HG02588 (cell line): Measurements from ENCODE around the gene CFL2.
"Not testable (repeated sequence)": the region's sequence is repeated elsewhere in the genome, so short reads cannot be mapped to it uniquely, and the experiment has no call there.

Source experiments
- ATAC-seq: cut with Tn5 transposase; IDR thresholded peaks from one replicate; pipeline ENCODE4 v1.9.1; 2021; ENCODE audit warnings: mild to moderate bottlenecking, moderate library complexity; ENCODE audit not compliant: unreplicated experiment

CFL2 gene

DNA sequence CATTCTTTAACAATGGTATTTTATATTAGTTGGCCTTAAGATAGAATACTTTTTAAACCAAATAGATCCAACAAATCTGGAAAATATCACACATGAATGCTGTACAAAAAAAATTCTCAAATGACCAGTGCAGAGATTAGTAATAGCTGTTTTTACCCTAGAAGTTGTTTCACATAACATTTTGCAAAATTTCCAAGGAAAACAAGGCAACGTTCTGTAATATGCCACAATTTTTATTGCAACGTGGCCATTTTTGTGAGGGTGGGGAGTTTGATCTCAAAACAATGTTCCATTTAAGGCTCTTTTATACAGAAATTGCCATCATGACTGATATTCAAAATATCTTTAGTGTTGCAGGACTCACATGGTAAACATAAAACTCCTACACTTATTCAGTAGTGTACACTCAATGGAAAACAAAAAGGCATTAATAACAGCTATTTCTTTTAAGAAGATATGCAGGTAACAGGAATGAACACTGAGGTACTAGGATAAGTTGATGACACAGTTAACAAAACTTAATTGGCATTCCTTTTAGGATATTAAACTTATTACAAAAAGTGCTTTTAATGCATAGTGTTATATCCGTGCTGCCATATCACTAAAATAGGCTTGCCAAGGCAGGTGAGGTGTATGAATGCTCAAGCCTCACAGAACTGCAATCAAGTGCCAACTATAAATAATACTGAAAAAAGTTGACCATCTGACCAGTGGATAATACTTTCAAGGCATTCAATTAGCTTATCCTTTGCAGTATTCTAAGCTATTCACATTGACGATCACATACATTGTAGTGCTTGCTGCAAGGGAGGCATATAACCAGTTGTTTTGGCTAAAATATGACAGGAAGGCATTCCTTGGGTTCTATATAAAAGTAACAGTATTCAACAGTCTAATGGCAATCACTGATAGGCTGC lies 2.3 kb downstream of the CFL2 start:
- no peak for ATAC-seq

- ATAC-seq, result no peak
These were observed 3.2 kb downstream of the CFL2 start for GRCh38 chr14:34711169-34711568.

GRCh38 chr14:34710744-34711143 lies 3.6 kb downstream of the CFL2 start:
- no peak for ATAC-seq

- no peak for ATAC-seq
These were observed 4.4 kb downstream of the CFL2 start for GRCh38 chr14:34710006-34710405.

- no peak for ATAC-seq
These were observed 6.7 kb downstream of the CFL2 start for GRCh38 chr14:34707722-34708121.

GRCh38 chr14:34701808-34702207 lies 12.6 kb downstream of the CFL2 start:
- ATAC-seq, result no peak

DNA sequence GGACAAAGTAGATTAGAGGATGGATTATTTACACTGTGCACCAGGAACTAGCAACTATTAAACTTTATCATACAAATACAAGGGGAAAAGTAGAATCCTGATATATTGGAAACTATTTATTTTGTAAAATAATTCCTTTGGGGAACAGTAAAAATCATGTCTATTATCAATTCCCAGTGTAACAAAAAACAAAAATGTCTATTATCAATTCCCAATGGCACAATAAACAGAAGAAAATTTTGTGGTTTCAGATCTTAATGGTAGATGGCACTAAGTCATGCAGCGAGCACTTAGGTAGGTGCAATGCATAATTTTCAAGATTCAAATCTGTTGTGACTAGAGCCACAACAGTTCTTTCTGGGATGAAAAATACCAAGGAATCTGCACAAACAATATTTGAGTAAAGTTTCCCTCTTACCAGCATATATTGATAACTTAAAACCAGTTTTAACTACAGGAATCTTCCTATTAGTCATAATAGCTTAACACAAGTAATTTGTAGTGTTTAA lies 13.7 kb downstream of the CFL2 start:
- no peak for ATAC-seq

DNA sequence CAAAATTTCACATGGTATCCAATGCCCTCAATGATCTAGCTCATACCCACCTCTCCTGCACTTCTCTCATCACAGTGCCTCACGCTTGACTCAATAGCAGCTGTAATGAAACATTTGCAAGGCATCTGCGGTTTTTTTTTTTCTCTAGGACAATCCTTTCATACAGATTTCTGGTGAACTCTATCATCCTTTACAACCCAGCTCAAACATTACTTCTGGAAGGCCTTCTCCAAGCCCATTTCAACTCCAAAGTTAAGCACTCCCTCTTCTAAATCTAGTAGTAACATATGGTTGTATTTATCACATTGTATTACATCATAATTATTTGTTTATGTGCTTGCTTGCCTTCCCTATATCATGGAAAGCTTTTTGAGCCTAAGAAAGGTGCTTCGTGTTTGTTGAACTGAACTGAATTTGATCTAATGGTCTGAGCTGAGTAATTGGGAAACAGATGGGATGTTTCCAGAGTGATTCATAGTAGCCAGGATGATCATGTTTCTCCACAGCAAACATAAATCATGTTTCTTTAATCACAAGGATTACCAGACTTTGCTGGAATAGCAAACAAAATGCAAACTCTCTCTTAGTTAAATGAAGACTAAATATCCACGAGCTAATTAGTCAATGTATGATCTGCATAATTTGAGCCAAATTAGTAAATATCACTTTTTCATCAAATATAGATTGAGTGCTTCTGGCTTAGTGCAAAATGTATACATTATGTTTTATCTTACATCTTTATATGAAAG lies 14.3 kb downstream of the CFL2 start:
- no peak for ATAC-seq

DNA sequence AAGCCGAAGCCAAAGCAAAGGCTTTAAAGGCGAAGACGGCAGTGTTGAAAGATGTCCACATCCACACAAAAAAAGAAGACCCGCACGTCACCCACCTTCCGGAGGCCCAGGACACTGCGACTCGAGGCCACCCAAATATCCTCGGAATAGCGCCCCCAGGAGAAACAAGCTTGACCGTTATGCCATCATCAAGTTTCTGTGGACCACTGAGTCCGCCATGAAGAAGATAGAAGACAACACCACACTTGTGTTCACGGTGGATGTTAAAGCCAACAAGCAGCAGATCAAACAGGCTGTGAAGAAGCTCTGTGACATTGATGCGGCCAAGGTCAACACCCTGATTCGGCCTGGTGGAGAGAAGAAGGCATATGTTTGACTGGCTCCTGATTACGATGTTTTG lies 20.2 kb downstream of the CFL2 start:
- not testable (repeated sequence) for ATAC-seq

GRCh38 chr14:34693228-34693939 lies 21.0 kb downstream of the CFL2 start:
- no peak for ATAC-seq

DNA sequence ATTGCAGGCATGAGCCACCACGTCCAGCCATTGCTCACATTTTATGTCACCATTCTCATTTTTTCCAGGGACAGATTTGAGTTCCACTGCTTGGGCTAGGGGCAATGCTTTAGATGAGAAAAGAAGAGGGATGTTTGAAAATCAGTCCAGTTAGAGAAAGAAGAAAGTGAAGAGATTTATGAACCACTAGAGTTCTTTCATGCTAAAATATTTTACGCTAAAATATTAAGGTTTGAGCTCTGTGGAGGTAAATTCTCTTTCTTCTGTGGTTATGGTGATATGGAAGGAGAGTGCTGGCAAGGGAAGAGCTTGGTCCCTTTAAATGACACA lies 21.5 kb downstream of the CFL2 start:
- no peak for ATAC-seq

DNA sequence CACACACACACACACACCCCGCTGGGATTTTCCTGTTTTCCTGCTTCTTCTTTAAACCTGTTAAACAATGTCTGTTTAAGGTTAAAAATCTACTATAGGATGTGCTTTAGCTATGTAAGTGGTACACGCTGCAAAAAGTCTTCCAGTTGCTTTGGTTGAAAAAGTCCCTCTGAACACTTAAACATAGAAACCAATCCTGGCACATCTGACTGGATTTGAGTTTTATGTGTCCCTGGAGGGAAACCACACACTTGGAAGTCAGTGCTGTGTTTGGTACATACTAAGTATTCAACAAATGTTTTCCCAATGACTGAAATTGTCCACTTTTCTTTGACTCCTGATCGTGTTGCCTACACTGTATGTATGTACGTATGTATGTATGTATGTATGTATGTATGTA lies 22.0 kb downstream of the CFL2 start:
- no peak for ATAC-seq

GRCh38 chr14:34691206-34691605 lies 23.2 kb downstream of the CFL2 start:
- no peak for ATAC-seq

GRCh38 chr14:34688470-34689206 lies 25.8 kb downstream of the CFL2 start:
- no peak for ATAC-seq

DNA sequence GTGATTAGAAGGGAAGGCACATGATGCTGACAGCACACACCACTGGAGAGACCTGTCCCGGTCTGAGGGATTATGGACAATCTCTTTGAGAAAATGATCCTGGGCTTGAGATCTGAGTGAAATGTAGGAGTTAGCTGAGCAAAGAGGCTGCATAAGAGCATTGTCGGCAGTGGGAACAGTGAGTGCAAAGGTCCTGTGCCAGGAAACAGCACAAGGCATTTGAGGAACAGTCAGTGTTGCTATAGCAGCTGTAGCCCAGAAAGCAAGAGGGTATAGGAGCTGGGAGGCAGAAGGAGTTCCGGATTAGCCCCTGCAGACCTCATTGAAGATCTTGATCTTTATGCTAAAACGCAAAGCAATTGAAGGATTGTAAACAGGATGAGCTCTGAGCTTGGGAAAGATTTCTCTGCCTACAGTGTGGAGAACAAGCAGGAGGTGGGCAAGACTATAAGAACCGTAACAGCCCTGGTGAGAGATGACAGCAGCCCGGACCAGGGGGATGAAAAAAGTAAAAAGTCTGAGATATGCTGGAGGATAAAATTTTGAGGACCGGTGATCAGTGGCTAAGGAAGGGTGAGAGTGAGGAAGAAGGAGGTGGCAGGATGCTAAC lies 28.5 kb downstream of the CFL2 start:
- ATAC-seq, result no peak

GRCh38 chr14:34684578-34684977 lies 29.8 kb downstream of the CFL2 start:
- ATAC-seq, result no peak

DNA sequence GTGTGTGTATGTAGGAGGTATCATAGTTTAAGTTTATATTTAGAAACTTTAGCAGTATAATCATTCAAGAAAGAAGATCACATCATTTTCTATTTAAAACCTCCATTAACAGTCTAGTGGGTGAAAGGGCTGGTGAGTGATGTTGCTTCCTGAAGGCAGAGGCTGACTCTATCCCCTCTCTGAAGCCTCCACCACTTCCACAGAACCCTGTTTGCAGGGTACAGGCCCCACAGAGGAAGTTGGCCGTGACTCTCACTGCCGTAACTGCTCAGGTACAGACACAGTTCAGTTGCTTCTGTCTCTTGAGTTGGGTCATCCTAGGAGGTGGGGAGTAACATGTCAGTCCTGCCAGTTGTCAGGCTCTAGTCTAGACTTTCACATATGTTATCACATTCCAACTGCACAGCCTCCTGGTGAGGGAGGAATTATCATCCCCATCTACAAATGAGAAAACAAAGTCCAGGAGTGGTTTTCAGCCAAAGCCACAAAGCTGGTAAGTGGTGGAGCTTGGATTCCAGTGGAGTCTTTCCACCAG lies 31.5 kb downstream of the CFL2 start:
- ATAC-seq, result no peak

DNA sequence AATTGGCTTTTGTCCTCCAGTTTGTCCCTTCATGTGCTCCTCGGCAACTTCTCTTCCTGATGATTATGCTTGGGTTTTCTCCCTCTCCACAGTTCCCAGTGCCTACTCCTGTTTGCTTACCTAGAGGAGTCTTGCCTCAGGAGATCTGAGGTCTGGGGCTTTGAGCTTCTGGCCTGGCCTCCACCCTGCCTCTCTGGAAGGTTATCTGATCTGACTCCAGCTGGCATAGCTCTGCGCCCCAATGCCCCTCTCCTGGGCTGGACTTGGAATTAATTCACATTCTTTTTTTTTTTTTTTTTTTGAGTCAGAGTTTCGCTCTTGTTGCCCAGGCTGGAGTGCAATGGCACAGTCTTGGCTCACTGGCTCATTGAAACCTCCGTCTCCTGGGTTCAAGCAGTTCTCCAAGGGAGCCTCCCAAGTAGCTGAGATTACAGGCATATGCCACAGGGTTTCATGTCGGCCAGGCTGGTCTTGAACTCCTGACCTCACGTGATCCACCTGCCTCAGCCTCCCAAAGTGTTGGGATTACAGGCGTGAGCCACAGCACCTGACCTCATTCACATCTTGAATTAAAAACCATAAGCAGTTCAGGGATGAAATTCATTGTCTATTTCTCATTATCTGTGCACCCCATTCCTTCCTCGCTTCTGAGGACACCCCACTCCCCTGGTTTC lies 33.5 kb downstream of the CFL2 start:
- no peak for ATAC-seq

DNA sequence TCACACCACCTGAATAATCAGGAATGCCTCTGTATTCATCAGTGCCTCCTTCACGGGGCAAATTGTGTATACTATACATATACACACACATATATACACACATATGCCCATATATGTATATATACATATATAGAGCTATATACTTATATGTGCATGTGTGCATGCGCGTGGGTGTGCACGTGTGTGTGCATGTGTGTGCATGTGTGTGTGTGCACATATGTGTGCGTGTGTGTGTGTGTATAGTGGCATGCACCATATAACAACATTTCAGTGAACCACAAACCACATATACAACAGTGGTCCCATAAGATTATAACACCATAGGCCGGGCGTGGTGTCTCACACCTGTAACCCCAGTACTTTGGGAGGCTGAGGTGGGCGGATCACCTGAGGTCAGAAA lies 35.7 kb downstream of the CFL2 start:
- ATAC-seq, result no peak

GRCh38 chr14:34678306-34678705 lies 36.1 kb downstream of the CFL2 start:
- ATAC-seq, result no peak
